PC-3 (cell line): ENCODE measurements around the gene NRIP1.

Experiments used
- CTCF ChIP-seq: fragments of 300-600 bp; sonication (generic); conservative IDR thresholded peaks from 2 replicates; pipeline ENCODE4 v1.5.1; 2017; ENCODE audit warnings: antibody characterized with exemption, low read depth, mild to moderate bottlenecking, low read length
- EZH2 ChIP-seq: fragments of 300-600 bp; sonication (generic); IDR thresholded peaks from one replicate; pipeline ENCODE4 v1.6.1; 2017; ENCODE audit warnings: antibody characterized with exemption, mild to moderate bottlenecking, low read length; ENCODE audit not compliant: unreplicated experiment
- EZH2phosphoT487 ChIP-seq: fragments of 300-600 bp; sonication (generic); IDR thresholded peaks from 2 replicates; pipeline ENCODE4 v1.6.1; 2018; ENCODE audit warnings: mild to moderate bottlenecking, antibody characterized with exemption, low read length, borderline replicate concordance

GRCh38 chr21:14987370-14988170, 77.2 kb downstream of the NRIP1 start:
- TF ChIP-seq CTCF = no peak
- no peak for TF ChIP-seq EZH2
- no peak for TF ChIP-seq EZH2phosphoT487
